Gastroesophageal sphincter (tissue), 4 donors: ENCODE measurements around the gene SCAF1. TPM values are rescaled to one million over a fixed set of nuclear protein-coding genes. Genes with fewer than 3 reads are reported as not detected.

ENCODE experiments used
- ATAC-seq: fragments of 150-250 bp; one replicate; pipeline ENCODE4 v1.9.1; 2016; ENCODE audit warnings: mild to moderate bottlenecking, moderate library complexity
- H3K27ac ChIP-seq, 4 donors: fragments of 200-600 bp; sonication (generic) in 3 of 4; 1 replicate in 3 of 4; 2 replicates in 1 of 4; pipeline ENCODE4 v1.5.1; 2016 to 2019
- H3K27me3 ChIP-seq: fragments of 200-600 bp; sonication (generic); one replicate; pipeline ENCODE4 v1.5.1; 2019
- H3K36me3 ChIP-seq, 2 donors: fragments of 200-600 bp; sonication (generic); one replicate each; pipeline ENCODE4 v1.5.1; 2019; ENCODE audit warnings: control low read depth in 1 of 2
- H3K4me1 ChIP-seq, 3 donors: fragments of 200-600 bp; sonication (generic); 1 replicate in 2 of 3; 2 replicates in 1 of 3; pipeline ENCODE4 v1.5.1; 2016 to 2019; ENCODE audit warnings: control low read depth in 2 of 3
- H3K4me3 ChIP-seq, 2 donors: fragments of 200-600 bp; sonication (generic); one replicate each; pipeline ENCODE4 v1.5.1; 2019; ENCODE audit warnings: mild to moderate bottlenecking in 1 of 2, moderate library complexity in 1 of 2
- H3K9me3 ChIP-seq, 3 donors: fragments of 200-600 bp; sonication (generic); one replicate each; pipeline ENCODE4 v1.5.1; 2017 to 2019; ENCODE audit warnings: control low read depth in 2 of 3
- EP300 ChIP-seq: sonication (generic); formaldehyde crosslinking; IDR thresholded peaks from one replicate; pipeline ENCODE4 v1.6.1; 2017; ENCODE audit warnings: antibody characterized with exemption, mild to moderate bottlenecking
- POLR2A ChIP-seq, 2 donors: fragments of 450-650 bp; IDR thresholded peaks; one replicate each; pipeline ENCODE4 v1.6.1; 2017; ENCODE audit warnings: antibody characterized with exemption in 2 of 2, mild to moderate bottlenecking in 2 of 2, moderate library complexity in 1 of 2
- POLR2AphosphoS5 ChIP-seq: sonication (generic); formaldehyde crosslinking; IDR thresholded peaks from one replicate; pipeline ENCODE4 v1.6.1; 2017; ENCODE audit warnings: antibody characterized with exemption
- WGBS, 2 donors: methylation state at CpG; one replicate each; pipeline ENCODE4 v1.1.5; 2018; ENCODE audit warnings: low coverage in 1 of 2; 5-methylcytosine and 5-hydroxymethylcytosine counted together
- total RNA-seq, 4 donors: library from RNA; depleted of rRNA; stranded (reverse); fragments of >200 nt; gene quantifications; one replicate each; pipeline ENCODE4 v1.1.0, GENCODE V29; 2016
- TF ChIP-seq, protein P1 (sequence below), 4 experiments: fragments of 200-600 bp in 2 of 4; fragments of 450-650 bp in 2 of 4; sonication (generic) in 1 of 4; IDR thresholded peaks; one replicate each; pipeline ENCODE4 v1.5.1; 2017 to 2019; ENCODE audit warnings: antibody characterized with exemption in 4 of 4, mild to moderate bottlenecking in 2 of 4, moderate library complexity in 2 of 4

Gene SCAF1
- total RNA-seq, 4 donors from 2014 or later: 18.2 to 37.5 (median 18.5) TPM

- Histone ChIP-seq H3K4me1 (peaks cover 0 to 34% (median 22%) of the 10 kb centered on the region in 3 donors), H3K9me3 (no peaks in the 10 kb centered on the region), H3K36me3 (peaks cover 0 to 71% of the 10 kb centered on the region in 2 donors), H3K27ac (peak overlapping the region in 2 of 4 donors; percentile 36 to 49), H3K27me3 (peaks cover 31% of the 10 kb centered on the region), H3K4me3 (peak overlapping the region in 1 of 2 donors; percentile 52)
- no peak for TF ChIP-seq EP300
- TF ChIP-seq POLR2A (IDR thresholded peaks at IDR 0.05): no peak
- no peak for TF ChIP-seq POLR2AphosphoS5
- TF ChIP-seq, protein P1, sequence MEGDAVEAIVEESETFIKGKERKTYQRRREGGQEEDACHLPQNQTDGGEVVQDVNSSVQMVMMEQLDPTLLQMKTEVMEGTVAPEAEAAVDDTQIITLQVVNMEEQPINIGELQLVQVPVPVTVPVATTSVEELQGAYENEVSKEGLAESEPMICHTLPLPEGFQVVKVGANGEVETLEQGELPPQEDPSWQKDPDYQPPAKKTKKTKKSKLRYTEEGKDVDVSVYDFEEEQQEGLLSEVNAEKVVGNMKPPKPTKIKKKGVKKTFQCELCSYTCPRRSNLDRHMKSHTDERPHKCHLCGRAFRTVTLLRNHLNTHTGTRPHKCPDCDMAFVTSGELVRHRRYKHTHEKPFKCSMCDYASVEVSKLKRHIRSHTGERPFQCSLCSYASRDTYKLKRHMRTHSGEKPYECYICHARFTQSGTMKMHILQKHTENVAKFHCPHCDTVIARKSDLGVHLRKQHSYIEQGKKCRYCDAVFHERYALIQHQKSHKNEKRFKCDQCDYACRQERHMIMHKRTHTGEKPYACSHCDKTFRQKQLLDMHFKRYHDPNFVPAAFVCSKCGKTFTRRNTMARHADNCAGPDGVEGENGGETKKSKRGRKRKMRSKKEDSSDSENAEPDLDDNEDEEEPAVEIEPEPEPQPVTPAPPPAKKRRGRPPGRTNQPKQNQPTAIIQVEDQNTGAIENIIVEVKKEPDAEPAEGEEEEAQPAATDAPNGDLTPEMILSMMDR (IDR thresholded peaks at IDR 0.05): no peak
- 90% methylated on average over 15 of the region's 27 CpGs; no CpG with 5 or more reads in 1 of the 2 donors for WGBS, 2 donors
- ATAC-seq: no peak
Observed at GRCh38 chr19:49686503-49687088, 44.6 kb downstream of the SCAF1 start.

DNA sequence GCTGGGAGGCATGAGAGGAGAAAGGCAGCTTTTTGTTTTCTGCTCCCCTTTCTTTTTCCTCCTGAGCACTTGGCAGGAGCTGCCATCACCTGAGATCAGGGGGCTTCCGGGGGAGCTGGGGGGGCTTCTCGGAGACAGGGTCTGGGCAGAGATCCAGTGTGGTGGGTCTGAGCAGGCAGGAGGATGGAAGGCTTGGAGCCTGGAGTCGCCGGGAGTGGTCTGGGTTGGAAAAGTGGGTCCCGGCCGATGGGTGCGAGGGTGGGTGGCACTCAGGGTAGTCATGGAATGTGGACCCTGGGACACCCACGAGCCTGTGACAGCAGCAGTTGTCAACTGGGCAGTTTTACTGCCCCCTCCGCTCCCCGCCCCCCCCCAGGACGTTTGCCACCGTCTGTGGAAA, 45.1 kb downstream of the SCAF1 start:
- Histone ChIP-seq H3K36me3 (peaks cover 0 to 66% of the 10 kb centered on the region in 2 donors), H3K27ac (peak overlapping the region in 2 of 4 donors; percentile 36 to 49)
- WGBS, 2 donors: 40% methylated on average over 1 of the region's 12 CpGs; no CpG with 5 or more reads in 1 of the 2 donors

DNA sequence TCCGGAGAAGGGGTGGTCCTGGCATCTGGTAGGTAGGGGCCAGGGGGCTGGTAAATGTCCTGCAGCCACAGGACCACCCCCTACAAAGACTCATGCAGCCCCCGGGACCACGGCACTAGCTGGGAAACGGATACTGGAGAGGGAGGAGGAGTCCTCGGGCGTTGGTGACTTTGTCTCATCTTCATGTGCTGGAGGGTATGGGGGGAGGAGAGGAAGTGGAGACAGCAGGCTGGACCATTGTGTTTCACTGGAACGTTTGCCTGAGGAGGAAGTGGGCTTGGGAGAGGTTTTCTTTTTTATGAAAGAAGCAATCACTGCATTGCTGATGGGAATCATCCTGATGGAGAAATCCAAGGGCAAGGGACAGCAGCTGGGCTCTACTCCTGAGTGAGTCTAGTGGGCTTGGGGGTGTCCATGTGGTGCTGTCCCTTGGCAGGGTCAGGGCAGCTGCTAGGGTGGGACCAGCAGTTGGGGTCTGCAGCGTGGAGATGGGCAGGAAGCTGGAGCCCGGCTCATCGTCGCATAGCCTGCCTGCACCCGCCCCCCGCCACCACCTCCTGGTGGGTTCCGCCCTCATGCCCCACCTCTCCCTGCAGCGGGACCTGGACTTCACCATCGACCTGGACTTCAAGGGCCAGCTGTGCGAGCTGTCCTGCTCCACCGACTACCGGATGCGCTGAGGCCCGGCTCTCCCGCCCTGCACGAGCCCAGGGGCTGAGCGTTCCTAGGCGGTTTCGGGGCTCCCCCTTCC, 45.7 kb downstream of the SCAF1 start:
- Histone ChIP-seq H3K27ac (peak overlapping the region in 3 of 4 donors; percentile 54 to 71 (median 62)), H3K4me1 (peaks cover 0 to 37% (median 24%) of the 10 kb centered on the region in 3 donors), H3K9me3 (no peaks in the 10 kb centered on the region), H3K4me3 (peak overlapping the region in 1 of 2 donors; percentile 52), H3K27me3 (peaks cover 37% of the 10 kb centered on the region), H3K36me3 (peaks cover 0 to 60% of the 10 kb centered on the region in 2 donors)
- no peak for ATAC-seq
- TF ChIP-seq POLR2A (IDR thresholded peaks at IDR 0.05) (no peak), POLR2AphosphoS5 (no peak), EP300 (no peak)
- TF ChIP-seq, protein P1 (IDR thresholded peaks at IDR 0.05): no peak
- WGBS, 2 donors: 48 to 51% methylated on average over 2 to 11 of the region's 26 CpGs

More for the DNA sequence above, 45.1 kb downstream of the SCAF1 start:
- Histone ChIP-seq H3K4me3 (peak overlapping the region in 1 of 2 donors; percentile 52), H3K9me3 (no peaks in the 10 kb centered on the region), H3K4me1 (peaks cover 0 to 37% (median 24%) of the 10 kb centered on the region in 3 donors), H3K27me3 (peaks cover 37% of the 10 kb centered on the region)
- TF ChIP-seq EP300 (no peak), POLR2AphosphoS5 (no peak), POLR2A (IDR thresholded peaks at IDR 0.05) (no peak)
- TF ChIP-seq, protein P1 (IDR thresholded peaks at IDR 0.05): no peak
- no peak for ATAC-seq

DNA sequence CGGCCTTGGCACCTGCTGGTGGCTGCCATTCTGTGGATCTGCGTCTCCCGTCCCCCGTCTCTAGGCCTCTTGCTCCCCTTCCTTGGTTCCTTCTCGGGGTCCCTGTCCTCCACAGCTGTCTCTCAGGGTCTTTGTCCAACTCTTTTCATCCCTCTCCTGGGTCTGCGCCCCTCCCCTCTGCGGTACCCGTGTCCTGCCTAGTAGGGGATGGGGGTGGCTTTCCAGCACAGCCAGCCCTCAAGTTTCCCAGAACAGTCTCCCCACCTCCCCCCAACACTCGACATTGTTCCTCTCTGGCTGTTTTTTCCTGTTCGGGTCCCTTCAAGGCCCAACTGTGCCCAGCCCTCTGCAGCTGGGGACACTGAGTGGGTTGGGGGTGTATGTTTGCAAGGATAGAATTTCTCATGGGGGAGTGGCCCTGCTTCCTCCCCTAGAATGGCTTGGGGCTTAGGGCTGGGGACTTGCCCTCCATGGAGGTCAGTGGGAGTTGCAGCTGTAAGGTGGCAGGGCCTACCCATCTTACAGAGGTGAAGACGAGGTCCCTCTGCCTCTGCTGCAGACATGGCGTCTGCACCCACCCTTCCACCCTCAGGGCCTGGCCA, 46.6 kb downstream of the SCAF1 start:
- Histone ChIP-seq H3K4me1 (peaks cover 0 to 37% (median 24%) of the 10 kb centered on the region in 3 donors), H3K27me3 (peaks cover 37% of the 10 kb centered on the region), H3K27ac (peak overlapping the region in 3 of 4 donors; percentile 62 to 72 (median 71)), H3K4me3 (peak overlapping the region in 1 of 2 donors; percentile 52), H3K36me3 (peaks cover 0 to 51% of the 10 kb centered on the region in 2 donors), H3K9me3 (no peaks in the 10 kb centered on the region)
- ATAC-seq: no peak
- 78 to 80% methylated on average over 1 to 9 of the region's 12 CpGs for WGBS, 2 donors
- TF ChIP-seq POLR2A (IDR thresholded peaks at IDR 0.05) (no peak), EP300 (no peak), POLR2AphosphoS5 (no peak)
- TF ChIP-seq, protein P1 (IDR thresholded peaks at IDR 0.05): no peak
